Measurements from ENCODE around the gene UBQLNL. TPM values are rescaled to one million over a fixed set of nuclear protein-coding genes. Genes with fewer than 3 reads are reported as not detected.

UBQLNL gene
- total RNA-seq, 1 donor from 2014 or later, result 0.19 TPM

DNA sequence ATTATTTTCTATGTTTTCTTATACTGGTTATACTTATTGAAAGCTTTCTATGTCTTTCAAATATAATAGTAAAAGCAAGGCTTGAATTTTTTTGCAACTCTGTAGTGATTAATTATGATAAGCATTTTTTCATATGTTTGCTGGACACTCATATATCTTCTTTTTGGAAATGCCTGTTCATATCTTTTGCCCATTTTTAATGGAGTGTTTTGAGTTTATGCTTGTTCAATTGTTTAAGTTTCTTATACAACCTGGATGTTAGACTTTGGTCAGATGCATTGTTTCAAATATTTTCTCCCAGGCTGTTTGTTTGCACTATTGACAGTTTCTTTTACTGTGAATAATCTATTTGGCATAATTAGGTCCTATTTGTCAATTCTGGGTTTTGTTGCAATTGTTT, 20.0 kb upstream of the UBQLNL start:
- H3F3A ChIP-seq (ENCODE audit: low read depth), result no peaks in the 10 kb centered on the region
- H3K4me1 ChIP-seq, result no peaks in the 10 kb centered on the region
- no peak overlapping the region for H3K4me2 ChIP-seq
- Mint-ChIP-seq H3K27ac (no peak overlapping the region), H3K4me1 (no peaks in the 10 kb centered on the region), H3K36me3 (no peaks in the 10 kb centered on the region), H3K27me3 (ENCODE audit: insufficient read depth, low read depth) (no peaks in the 10 kb centered on the region), H3K4me3 (no peak overlapping the region), H3K9me3 (no peaks in the 10 kb centered on the region)
- H3K36me3 ChIP-seq, result no peaks in the 10 kb centered on the region
- no peaks in the 10 kb centered on the region for H3K79me2 ChIP-seq (ENCODE audit: low read depth)
- TF ChIP-seq CTCF (IDR thresholded peaks at IDR 0.05), result no peak
- no peak for TF ChIP-seq EZH2phosphoT487 (IDR thresholded peaks at IDR 0.05)
- TF ChIP-seq EZH2 (IDR thresholded peaks at IDR 0.05), result no peak
- H2AFZ ChIP-seq (replicated peaks), result no peak overlapping the region
- H3K9ac ChIP-seq, result no peak overlapping the region
- H3K4me3 ChIP-seq, result no peak overlapping the region
- H3K27ac ChIP-seq, result no peak overlapping the region
- no peak for DNase-seq (ENCODE audit: low spot score)
- H3K27me3 ChIP-seq, result no peaks in the 10 kb centered on the region
- H3K9me3 ChIP-seq (ENCODE audit: low read depth), result no peaks in the 10 kb centered on the region
- H4K20me1 ChIP-seq (ENCODE audit: low read depth), result no peaks in the 10 kb centered on the region

DNA sequence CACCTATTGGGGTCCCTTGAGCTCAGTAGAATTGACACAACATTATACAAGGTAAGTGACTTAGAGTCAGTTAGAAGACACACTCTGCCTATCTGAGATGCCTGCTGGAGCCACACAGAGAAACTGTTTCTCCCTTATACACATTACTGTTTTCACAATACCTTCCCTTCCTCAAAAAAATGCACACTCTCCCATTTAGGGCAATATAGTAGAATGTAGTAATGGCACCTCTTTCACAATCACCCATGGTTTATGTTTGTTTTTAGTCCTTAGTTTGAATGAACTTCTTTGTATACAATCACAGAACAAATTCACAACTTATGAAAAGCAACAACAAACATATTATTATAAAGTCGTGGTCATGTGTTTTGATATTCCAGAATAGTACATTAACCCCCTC, 17.5 kb upstream of the UBQLNL start:
- no peak overlapping the region for H3K4me2 ChIP-seq
- H3K4me1 ChIP-seq, result no peaks in the 10 kb centered on the region
- H3K27me3 ChIP-seq, result no peaks in the 10 kb centered on the region
- no peak overlapping the region for H3K4me3 Mint-ChIP-seq
- H3K9me3 Mint-ChIP-seq, result no peaks in the 10 kb centered on the region
- no peak overlapping the region for H3K9ac ChIP-seq
- no peak overlapping the region for H3K4me3 ChIP-seq
- no peaks in the 10 kb centered on the region for H3K79me2 ChIP-seq (ENCODE audit: low read depth)
- H3K36me3 ChIP-seq, result no peaks in the 10 kb centered on the region
- TF ChIP-seq EZH2 (IDR thresholded peaks at IDR 0.05) (no peak), EZH2phosphoT487 (IDR thresholded peaks at IDR 0.05) (no peak), CTCF (IDR thresholded peaks at IDR 0.05) (no peak)
- H3K27ac Mint-ChIP-seq, result no peak overlapping the region
- no peak overlapping the region for H2AFZ ChIP-seq (replicated peaks)
- no peaks in the 10 kb centered on the region for H3K36me3 Mint-ChIP-seq
- no peak for DNase-seq (ENCODE audit: low spot score)
- H3K9me3 ChIP-seq (ENCODE audit: low read depth), result no peaks in the 10 kb centered on the region
- no peaks in the 10 kb centered on the region for H3K4me1 Mint-ChIP-seq
- H3K27ac ChIP-seq, result no peak overlapping the region
- no peaks in the 10 kb centered on the region for H3F3A ChIP-seq (ENCODE audit: low read depth)
- H3K27me3 Mint-ChIP-seq (ENCODE audit: insufficient read depth, low read depth), result no peaks in the 10 kb centered on the region
- no peaks in the 10 kb centered on the region for H4K20me1 ChIP-seq (ENCODE audit: low read depth)

DNA sequence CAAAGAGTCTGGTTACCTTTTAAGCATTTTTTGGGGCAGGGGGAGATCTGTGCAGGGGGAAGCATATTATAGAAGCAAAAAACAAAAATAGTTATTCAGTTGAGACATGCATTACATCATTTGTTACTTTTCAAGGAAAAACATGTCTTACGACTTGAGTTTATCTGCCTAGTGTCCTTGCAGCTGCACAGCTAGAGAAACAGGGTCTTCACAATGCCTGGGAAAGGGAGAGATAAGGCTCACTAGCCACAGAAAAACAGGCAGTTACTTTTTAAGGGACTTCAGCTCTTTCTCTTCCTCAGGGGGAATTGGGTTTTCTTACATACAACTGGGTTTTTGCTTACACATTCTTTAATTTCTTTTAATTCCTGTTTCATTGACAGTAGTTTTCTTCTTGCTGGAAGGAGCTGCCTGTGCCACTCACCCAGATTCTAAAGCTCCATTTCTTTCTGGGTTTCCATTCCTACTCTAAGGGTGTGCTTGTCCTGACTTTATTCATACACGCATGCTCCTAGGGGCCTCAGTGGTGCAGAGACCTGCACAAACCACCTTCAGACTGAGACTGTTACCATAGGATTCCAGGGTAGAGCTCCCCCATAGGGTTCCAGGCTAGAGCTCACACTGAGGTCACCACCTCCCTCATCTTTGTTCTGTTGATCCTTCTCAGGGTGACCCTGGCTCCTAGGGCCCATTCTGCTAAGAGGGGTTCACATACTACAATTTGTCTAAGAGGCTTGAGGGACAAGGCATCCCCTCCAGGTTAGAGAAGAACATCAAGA, 14.7 kb upstream of the UBQLNL start:
- Histone ChIP-seq H3K27ac (no peak overlapping the region), H3K36me3 (no peaks in the 10 kb centered on the region), H3K9me3 (ENCODE audit: low read depth) (no peaks in the 10 kb centered on the region), H2AFZ (replicated peaks) (no peak overlapping the region), H3K9ac (no peak overlapping the region), H3K27me3 (no peaks in the 10 kb centered on the region), H3F3A (ENCODE audit: low read depth) (no peaks in the 10 kb centered on the region), H3K4me2 (no peak overlapping the region), H3K4me3 (no peak overlapping the region), H4K20me1 (ENCODE audit: low read depth) (no peaks in the 10 kb centered on the region), H3K4me1 (no peaks in the 10 kb centered on the region), H3K79me2 (ENCODE audit: low read depth) (no peaks in the 10 kb centered on the region)
- H3K4me1 Mint-ChIP-seq, result no peaks in the 10 kb centered on the region
- no peaks in the 10 kb centered on the region for H3K36me3 Mint-ChIP-seq
- no peak for TF ChIP-seq EZH2 (IDR thresholded peaks at IDR 0.05)
- no peak for TF ChIP-seq CTCF (IDR thresholded peaks at IDR 0.05)
- no peak for TF ChIP-seq EZH2phosphoT487 (IDR thresholded peaks at IDR 0.05)
- no peak overlapping the region for H3K4me3 Mint-ChIP-seq
- no peaks in the 10 kb centered on the region for H3K27me3 Mint-ChIP-seq (ENCODE audit: insufficient read depth, low read depth)
- no peak for DNase-seq (ENCODE audit: low spot score)
- no peaks in the 10 kb centered on the region for H3K9me3 Mint-ChIP-seq
- no peak overlapping the region for H3K27ac Mint-ChIP-seq

Data from neural progenitor cell (in vitro differentiated cells).